GM12892 (cell line): Measurements from ENCODE around the gene THSD7B.

Experiments used
- POLR2A ChIP-seq: IDR thresholded peaks from 2 replicates; pipeline ENCODE4 v1.6.1; 2011; ENCODE audit warnings: low read depth, low read length, control low read depth
- POLR2AphosphoS5 ChIP-seq: IDR thresholded peaks from 2 replicates; pipeline ENCODE4 v1.6.1; 2011; ENCODE audit warnings: low read depth, low read length, control low read depth
- TAF1 ChIP-seq: IDR thresholded peaks from 2 replicates; pipeline ENCODE4 v1.6.1; 2011; ENCODE audit warnings: low read depth, mild to moderate bottlenecking, control low read depth, low read length, borderline replicate concordance

DNA sequence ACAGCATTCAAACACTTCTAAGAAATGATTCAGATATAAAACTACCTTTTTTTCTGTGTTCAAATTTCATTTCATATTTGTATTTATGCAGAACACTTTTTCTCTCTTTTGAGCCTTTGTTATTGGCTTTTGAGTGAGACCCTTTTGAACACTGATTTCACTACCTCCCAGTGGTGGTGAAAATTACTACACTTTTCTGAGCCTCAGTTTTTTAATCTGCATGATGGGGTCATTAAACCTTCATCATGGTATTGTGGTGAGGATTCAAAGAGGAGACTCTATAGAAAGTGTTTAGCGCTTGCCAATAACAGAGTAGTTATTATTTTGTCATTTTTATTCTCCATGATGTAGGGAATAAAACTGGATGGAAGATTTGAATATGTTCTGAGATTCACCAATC, 169.8 kb downstream of the THSD7B start:
- TF ChIP-seq POLR2AphosphoS5 (no peak), POLR2A (no peak), TAF1 (no peak)
